GM19395 (cell line): ENCODE data around the gene VPS39.

Source experiments
- ATAC-seq: cut with Tn5 transposase; IDR thresholded peaks from one replicate; pipeline ENCODE4 v1.9.1; 2021; ENCODE audit warnings: mild to moderate bottlenecking, moderate library complexity; ENCODE audit not compliant: unreplicated experiment

Gene VPS39

DNA sequence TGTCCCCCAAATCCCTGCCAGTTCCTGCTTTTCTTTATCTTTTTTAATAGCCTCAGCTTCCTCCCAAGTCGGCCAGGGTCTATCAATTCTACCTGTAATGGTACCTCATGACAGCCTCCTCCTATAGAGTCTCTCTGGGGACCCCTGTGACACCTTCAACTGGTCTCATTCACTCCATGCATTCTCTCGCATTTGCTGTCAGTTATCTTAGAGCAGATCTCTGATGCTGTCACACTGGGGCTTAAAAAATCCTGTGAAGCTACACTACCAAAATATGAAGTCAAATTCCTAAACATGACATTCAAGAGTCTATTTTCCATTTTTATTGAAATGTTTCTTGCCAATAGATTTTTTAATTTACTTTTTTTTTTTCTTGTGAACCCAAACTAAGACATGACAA is 5.5 kb downstream of the VPS39 start:
- ATAC-seq = no peak

DNA sequence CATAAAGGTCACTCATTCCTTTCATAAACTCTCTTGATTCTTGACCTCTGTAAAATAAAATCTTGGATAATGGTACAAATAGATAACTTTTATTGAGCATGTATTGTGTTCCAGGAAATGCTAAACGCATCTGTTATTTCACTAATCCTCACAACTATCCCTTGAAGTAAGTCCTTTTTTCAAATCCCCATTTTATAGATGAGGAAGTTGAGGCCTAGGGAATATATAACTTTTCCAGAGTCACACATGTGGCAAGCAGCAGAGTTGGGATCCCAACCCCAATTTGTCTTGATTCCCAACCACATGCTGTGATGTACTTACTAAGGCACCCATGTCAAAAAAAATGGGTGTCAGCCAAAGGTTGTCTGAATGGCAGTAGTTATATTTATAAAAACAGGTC is 6.3 kb downstream of the VPS39 start:
- no peak for ATAC-seq

DNA sequence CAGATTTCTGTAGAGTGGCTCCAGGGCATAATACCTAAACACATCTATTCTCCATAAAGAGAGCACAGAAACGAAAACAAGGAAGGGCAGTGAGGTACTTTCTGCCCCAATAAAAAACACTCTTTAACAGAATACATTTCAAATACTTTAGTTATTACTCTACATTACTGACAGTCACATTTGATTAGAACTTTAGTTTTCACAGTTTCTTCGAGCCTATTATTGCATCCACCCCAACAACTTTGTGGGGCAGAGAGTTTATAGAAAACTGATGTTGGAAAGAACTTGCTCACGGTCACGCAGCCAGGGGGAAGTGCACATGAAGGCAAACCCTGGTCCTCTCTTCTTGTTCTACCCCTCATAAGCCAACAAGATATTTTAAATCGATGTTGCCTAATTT is 9.0 kb downstream of the VPS39 start:
- ATAC-seq = no peak

DNA sequence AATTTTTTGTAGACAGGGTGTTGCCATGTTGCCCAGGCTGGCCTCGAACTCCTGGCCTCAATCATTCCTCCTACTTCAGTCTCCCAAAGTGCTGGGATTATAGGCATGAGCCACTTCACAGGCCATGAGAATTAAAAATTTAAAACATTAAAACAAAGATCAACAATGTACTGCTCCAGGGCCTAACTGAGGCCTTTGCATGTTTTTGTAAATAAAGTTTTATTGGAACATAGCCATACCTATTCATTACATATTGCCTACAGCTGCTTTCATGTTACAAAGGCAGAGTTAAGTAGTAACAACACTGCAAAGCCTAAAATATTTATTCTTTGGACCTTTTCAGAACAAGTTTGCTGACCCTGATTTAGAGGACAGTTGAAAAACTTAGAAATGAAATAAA is 9.6 kb downstream of the VPS39 start:
- no peak for ATAC-seq

DNA sequence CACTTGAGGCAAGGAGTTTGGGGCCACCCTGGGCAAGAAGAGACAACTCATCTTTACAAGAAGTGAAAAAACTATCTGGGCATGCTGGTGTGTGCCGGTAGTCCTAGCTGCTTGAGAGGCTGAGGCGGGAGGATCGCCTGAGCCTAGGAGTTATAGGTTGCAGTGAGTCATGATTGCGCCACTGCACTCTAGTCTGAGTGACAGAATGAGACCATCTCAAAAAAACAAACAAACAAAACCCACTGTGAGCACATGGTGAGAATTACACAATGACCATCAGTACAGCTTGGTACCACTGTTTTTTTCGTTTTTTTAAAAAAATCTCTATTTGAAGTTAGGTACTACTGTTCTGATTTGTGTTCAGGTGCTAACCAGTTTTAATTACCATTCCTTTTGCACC is 13.6 kb downstream of the VPS39 start:
- no peak for ATAC-seq

DNA sequence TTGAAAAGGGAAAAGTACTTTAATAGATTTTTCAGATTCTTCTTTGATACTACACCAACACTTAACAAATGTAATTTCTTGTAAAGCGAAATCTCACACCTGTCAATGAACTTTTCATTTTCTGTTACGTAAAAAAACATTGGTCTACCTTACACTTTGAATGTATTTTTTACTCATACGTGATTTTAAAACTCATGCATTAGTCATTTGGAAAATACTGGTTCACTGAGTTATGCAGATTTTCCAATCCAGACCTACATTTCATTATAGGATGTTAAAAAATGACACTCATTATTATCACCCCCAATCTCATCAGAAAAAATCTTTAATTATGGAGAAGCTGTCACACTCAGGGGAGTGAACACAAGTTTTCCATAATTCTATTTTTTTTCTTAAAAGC is 14.7 kb downstream of the VPS39 start:
- ATAC-seq = no peak

DNA sequence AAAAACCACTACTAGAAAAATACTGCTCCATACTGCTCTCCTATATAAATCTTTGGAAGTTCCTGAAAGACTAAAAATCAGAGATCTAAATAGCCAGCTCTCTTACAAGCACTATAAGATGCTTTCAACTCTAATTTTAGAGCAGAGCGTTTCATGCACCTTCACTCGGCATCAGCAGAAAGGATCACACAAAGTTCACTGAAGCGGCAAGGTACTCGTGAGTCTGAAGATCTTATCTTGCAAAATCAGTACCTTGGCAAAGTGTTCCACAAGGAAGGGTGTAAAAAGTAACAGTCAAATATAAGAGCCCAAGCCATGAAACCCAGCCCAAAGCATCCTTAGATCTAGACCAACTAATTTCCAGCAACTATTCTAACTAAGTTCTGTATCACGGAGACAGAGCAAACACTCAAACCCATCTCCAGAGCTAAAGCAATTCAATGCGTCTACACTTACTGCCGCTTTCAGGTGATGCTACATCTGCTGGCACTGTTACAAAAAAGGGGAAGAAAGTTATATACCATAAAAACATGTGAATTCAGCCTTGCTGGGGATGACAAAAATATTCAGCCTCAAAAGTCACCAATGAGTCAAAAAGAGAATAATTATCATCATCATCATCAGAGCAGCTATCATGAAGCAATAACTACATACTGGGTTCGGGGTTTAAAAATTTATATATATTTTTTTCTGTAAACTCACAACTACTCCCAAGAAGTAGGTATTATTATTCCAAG is 16.3 kb downstream of the VPS39 start:
- ATAC-seq = no peak

DNA sequence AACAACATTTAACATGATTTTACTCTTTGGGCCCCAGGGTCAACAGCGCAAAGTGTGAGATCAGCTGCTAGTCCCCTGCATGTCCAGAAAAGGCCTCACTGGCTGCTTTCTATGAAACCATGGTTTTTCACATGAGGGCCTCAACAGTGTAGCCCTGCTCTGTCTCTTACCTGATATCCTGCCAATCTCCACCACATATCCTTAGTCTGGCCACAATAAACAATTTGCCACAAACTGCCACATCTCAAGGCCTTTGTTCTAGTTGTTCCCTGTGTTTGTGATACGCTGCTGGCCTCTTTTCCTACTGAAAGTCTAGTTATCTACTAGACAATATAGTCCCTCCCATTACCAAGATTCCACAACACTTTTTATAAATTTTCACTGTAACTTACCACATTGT is 17.7 kb downstream of the VPS39 start:
- no peak for ATAC-seq

DNA sequence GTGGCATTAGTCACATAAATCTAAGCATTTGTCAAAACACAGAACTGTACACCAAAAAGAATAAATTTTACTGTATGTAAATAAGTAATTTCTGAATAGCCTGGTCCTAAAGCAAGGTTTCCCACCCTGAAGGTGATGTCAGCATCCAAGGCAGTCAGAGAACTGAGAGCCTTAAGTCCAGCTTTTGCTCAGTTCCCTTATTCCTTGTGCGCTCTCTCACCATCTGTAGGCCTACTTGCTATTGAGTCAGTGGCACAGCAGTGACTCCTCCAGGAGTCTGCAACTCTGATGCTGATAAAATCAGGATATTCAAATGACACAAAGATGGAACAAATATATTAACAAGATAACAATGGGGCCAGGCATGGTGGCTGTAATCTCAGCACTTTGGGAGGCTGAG is 22.3 kb downstream of the VPS39 start:
- no peak for ATAC-seq

DNA sequence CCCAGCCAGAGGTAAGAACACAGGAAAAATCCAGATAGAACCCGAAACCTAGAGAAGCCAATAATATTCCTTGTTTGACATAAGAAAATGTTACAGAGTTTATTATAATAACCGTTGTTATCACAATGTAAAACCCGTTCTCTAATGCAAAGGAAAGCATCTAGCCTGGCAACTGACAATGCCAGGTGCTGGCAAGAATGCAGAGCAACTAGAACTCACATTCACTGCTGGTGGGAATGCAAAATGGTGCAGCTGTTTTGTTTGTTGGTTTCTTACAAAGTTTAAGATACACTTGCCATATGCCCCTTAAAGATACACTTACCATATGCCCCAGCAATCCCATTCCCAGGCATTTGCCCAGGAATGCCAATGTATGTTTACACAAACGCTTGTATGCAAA is 23.4 kb downstream of the VPS39 start:
- no peak for ATAC-seq

DNA sequence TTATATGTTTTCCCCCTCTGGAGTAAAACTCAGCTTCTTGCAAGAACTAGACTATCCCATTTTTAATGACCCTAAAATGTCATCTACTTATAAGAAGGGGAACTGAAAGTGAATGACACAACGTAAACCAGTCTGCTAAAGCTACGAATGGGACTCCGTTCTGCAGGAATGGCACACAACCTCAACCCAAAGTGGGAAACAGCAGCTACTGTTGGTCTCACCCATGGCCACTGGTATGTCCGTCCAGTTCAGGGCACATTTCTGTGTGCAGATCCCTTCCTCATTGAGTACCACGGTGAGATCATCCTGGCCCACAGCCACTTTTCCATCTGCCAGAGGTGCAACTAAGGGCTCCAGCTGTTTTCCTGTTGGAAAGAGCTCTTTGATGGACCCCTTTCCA is 23.8 kb downstream of the VPS39 start:
- no peak for ATAC-seq

DNA sequence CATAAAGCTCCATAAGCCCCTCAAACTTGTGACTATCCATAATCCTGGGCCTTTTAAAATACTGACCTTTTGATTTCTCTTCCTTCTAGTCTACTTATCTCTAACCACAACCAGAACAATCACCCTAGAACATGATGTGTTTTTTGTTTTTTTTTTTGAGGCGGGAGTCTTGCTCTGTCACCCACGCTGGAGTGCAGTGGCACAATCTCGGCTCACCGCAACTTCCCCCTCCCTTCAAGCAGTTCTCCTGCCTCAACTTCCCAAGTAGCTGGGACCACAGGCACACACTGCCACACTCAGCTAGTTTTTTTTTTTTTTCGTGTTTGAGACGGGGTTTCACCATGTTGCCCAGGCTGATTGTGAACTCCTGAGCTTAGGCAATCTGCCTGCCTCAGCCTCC is 25.1 kb downstream of the VPS39 start:
- no peak for ATAC-seq

DNA sequence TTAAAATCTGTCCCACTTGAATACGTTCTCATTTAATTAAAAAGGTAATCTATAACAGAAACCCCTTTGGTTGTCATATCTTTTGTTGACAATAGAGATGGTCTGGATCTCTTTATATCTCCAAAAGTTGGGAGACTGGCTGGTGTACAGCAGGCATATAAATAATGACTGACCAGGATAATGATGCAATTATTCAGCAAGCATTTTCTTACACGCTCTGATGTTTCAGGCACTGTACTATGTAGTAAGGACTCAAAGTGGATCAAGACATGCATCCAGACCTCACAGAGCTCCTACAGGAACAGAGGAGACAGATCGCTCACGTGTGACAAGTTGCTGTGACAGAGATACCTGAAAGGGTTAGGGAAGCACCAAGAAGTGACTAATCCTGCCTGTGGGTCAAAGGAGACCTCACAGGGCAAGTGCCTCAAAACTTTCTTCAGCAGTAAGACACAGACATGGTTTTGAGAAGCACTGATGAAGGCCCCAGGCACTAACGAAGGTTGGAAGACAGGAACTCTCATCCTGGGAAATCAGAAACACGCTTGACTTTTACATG is 25.7 kb downstream of the VPS39 start:
- no peak for ATAC-seq

DNA sequence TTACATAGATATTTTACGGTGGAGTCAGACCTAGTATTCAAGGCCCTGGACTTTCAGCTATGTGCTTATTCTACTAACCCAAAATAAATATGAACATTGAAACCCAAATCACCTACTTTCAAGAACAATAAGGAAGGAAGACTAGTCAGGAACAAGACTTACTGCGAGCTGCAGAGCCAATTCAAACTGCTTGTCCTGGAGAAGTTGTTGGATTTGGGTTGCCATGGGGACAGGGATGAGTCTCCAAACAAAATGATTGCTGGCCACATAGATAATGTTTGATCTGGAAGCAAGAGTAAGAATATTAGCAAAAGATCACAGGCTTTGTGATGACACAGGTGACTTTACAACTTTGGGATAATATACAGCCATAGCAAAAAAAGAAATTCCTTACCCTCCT is 30.0 kb downstream of the VPS39 start:
- no peak for ATAC-seq

DNA sequence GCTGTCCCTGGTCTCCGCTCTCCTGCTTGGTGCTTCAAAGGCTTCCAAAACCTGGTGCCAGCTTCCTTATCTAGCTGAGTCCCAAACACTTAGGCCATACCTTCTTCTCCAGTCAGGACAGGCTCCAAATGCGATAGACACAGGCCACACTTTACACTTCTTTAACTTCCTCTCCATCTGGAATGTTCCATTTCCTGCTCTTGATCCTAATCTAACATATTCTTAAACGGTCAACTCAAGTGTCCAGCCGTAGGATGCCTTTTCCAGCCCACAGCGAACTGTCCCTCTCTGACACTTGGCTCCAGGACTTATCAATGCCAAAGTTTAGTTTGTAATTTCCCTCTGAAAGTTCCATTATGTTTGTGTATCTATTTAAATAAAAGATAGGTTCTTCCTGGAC is 32.4 kb downstream of the VPS39 start:
- ATAC-seq = no peak

DNA sequence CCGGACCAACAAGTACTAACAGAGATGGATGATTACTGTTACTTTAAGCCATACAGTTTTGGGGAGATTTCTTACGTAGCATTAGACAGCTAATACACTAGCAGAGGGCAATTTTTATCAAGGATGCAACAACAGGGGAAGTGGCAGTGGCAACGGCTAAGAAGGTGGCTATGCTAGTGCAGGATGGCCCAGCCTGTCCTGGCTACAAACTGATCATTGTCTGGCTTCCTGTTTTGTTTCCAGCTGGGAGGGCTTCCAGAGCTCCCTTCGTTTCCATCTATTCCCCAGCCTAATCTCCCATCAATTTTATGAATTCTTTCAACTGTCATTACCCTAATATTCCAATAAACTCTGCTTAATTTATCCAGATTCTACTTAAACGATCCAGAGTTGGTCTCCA is 35.6 kb downstream of the VPS39 start:
- ATAC-seq = no peak

DNA sequence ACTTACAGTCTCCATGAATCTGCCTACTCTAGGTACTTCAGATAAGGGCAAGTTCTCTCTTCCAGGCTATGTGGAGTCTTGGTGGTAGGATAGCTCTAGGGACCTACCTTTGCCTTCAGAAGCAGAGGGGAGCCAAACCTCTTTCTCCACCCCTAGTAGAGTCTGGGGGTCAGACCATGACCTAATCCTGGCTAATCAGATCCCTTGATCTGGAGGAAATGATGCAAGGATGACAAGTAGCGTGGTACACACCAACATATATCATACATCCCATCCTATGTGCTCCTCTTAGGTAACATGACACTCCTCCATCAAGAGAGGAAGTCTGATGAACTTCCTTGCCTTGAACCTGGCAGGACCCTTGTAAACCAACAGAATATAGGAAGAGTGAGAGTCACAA is 36.3 kb downstream of the VPS39 start:
- no peak for ATAC-seq

DNA sequence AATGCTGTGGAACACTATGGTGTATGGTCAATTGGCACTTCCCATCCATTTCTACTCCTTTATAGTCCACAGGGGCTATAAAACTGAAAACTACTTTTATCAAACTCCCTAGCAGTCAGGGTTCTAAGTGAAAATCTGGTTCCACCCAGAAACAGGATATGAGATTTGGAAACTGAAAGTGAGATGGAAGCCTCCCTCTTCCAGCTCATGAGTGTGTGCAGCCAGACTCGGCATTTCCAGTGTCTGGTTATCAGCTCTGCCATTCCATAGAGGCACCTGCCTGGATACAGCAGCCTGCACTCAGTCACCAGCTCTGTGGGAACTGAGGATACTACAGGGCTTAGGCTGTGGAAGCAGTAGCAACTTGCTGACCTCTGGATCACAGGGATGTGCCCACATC is 37.0 kb downstream of the VPS39 start:
- ATAC-seq = no peak

DNA sequence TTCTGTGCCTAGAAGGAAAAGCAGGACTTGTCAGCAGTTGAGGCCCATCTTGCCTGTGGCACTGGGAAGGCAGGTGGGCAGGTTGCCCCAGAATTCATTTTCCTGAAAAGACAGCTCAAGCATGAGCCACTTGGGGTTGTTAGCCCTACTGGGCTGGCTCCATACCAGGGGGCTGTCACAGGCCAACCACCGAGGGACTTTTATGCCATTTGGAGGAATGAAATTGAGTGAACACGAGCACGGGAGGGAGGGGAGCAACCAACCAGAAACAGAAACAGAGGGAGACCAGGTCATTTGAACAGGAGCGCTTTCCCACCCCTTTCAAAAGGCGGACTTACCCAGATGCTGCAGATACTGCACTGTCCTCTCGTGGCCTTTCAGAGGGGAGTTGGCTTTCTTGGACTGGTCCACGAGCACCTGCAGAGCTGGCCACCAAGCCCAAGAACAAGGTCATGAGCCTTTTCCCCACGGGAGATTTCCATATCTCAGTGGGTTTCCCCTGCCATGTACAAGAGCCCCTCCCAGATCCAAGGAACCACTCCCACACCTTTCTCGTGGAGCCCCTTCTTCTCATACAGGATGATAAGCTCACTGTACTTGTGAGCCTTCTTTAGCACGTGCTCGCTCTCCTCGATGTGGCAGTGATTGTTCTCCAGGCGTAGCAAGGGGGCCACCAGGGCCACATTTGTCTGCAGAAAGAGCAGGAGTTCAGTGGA is 41.7 kb downstream of the VPS39 start:
- no peak for ATAC-seq

DNA sequence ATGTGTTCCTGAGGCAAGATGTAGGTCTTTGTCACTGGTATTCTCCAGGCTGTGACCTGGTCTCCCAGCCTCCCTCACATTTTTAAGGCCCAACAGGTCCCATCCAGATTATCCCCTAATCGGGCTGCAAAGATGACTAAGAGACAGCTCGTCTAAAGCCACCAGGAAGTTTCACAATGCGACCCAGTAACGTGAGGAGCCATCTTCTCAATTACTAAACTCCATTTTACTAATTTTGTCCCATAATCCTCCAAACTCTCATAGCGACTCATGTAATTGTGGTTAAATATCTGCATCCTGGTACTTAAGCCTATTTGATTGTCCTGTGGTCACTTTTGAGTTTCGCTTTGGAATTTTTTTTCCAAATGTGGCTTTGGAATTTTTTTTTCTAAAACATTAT is 43.0 kb downstream of the VPS39 start:
- ATAC-seq = no peak

DNA sequence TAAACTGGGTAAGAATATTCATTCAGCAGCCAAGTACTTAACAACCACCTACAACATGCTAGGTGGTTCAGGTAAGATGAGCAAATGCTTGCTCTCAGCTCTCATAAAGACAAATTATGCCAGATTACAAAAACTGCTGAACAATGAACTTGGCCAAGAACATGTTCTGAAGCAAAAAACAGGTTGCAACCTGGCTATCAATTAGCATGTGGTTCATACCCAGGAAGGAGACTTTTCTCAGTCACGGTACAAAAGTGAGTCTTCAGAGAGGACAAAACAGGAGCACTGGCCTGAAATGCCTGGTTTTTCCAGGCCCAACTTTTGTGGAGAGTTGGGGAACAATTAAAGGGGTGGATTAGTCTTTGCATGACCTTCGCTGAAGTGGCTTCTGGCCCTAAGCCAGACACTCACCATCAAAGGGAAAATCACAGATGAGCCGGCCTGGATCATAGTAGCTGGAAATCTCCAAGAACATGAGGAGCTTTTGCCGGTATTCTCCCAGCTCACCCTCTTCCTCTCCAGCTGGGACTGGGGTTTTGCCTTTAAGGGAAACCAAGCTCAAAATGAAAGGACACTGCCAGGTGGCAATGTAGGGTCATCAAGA is 44.1 kb downstream of the VPS39 start:
- ATAC-seq = no peak

DNA sequence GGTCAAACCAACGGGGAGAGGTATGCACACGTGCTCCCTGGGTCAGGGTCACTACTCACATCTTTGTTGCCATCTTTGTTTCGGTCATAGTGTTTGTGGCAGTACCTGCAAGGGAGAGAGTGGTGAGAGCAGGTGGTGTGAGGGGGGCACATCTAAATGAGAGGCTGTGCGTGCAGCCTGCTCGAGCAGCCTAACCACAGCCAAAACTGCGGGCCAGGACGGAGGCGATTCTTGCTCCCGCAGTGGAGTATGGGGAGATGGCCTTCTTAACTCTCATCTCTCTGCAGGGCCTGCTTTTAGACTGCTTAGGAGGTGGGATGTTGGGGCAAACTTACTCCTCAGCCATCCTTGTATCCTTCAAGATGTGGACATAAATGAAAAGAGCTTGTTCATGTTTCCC is 44.8 kb downstream of the VPS39 start:
- ATAC-seq = no peak
